CD4-positive, alpha-beta T cell treated with Interleukin-17A for 4 hours (primary cell): Measurements from ENCODE around the gene NUDT16L1.
A peak's percentile ranks its signal among the peaks of the same experiment; 100 is the strongest.

Experiments used
- DNase-seq: peaks from one replicate; pipeline ENCODE4 v3.0.0-alpha.2; 2020; ENCODE audit warnings: mixed read lengths

Gene NUDT16L1

GRCh38 chr16:4664538-4665418 is 28.6 kb upstream of the NUDT16L1 start:
- DNase-seq: peak; percentile 82

DNA sequence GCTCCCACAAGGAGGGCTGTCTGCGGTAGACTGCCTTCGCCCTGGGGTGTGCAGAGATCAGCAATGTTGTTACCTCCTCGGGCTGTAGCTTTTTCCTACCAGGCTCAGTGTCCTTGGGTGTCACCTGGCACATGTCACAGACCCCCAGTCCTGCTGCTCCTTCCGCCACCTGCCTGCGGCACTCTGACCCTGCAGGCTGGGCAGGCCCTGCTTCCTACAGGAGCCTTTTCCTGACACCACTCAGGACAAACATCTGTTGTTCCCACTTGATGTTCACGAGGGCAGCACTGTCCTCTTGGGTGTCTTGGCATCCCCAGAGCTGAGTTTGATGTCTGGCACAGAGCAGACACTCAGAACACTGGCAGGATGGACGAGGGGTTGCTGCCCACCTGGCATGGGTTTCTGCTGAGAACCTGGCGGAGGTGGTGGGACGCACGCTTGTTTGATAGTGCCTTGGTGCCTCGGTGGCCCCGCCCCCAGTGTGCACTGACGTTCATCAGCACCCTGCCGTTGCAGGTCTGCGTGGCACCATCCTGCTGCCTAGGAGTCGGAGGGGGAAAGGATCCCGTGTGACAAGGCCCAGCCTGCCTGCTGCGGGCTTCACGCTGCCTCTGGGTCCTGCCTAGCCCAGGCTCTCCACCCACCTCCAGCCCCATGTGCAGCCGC is 26.7 kb upstream of the NUDT16L1 start:
- DNase-seq: no peak

DNA sequence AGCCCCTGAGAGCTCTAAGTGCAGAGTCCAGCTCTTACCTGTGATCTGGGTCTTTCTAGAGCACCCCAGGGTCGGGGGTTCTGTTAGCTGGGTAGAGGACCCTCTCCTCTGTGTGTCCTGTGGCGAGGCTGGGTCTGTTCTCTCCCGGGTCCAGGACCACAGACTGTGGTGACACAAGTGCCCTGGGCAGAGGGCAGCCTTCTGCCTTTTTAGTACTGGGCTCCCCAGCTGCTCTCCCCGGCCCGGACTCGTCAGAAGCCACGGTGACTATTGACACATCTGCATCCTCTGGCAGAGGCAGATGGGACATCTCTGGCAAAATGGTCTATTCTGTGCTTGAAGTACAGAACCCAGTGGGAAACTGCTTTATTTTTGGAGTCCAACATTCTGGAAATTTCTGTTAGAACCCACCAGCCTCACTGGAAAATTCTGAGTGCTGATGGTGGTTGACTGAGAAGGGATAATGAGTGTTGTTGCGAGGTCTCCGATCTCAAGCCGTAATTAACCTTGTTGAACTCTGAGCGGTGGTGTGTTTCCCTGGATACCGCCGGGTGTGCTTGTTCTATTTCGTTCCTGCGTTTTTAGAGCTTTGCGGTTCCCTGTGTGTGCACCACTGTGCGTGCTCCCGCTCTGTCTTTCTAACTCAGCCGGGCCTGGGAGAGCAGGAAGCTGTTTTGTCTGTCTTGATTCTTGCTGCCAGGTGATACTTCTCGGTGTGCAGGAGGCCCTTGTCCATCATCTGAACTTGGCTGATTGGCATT is 26.0 kb upstream of the NUDT16L1 start:
- no peak for DNase-seq

DNA sequence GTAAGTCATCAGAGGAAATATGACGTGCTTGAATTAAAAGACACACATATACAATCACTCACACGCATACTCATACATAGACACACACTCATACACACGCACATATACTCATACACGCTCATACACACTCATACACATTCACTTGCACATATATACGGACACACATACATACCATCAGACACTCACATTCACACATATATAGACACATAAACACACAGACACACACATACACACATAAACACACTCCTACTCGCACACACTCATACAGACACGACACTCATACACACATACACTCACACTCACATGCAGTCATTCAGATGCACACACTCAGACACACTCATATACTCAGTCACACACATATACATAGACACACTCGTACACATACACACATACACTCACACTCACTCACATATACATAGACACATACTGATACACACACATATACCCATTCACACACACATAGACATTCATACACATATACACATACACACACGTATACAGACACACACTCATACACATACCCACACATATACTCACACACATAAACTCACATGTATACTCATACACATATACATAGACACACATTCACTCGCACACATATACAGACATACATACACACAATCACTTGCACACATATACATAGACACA is 24.9 kb upstream of the NUDT16L1 start:
- DNase-seq: no peak

DNA sequence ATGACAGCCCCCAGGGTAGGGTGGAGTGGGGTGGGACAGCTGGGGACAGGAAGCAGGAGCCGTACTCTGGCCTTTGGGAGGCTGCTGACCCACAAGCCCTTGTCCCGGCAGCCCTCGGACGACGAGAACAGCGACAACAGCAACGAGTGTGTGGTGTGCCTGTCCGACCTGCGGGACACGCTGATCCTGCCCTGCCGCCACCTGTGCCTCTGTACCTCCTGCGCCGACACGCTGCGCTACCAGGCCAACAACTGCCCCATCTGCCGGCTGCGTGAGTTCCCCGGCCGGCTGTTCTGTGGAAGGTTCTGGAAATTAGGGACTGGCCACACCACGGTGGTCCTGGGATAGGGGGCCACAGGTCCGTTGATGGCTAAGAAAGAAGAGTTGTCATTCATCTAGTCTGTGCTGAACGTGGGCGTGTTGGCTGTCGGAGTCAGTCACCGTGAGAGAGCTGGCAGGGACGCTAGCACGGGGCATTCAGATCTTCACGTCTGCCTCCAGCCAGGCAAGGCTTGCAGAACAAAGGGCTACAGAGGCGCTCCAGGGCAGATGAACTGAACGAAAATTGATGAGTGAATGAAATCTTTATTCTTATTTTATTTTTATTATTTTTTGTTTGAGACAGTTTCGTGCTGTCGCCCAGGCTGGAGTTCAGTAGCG is 19.8 kb upstream of the NUDT16L1 start:
- DNase-seq: no peak

GRCh38 chr16:4674926-4675530 is 18.3 kb upstream of the NUDT16L1 start:
- no peak for DNase-seq

DNA sequence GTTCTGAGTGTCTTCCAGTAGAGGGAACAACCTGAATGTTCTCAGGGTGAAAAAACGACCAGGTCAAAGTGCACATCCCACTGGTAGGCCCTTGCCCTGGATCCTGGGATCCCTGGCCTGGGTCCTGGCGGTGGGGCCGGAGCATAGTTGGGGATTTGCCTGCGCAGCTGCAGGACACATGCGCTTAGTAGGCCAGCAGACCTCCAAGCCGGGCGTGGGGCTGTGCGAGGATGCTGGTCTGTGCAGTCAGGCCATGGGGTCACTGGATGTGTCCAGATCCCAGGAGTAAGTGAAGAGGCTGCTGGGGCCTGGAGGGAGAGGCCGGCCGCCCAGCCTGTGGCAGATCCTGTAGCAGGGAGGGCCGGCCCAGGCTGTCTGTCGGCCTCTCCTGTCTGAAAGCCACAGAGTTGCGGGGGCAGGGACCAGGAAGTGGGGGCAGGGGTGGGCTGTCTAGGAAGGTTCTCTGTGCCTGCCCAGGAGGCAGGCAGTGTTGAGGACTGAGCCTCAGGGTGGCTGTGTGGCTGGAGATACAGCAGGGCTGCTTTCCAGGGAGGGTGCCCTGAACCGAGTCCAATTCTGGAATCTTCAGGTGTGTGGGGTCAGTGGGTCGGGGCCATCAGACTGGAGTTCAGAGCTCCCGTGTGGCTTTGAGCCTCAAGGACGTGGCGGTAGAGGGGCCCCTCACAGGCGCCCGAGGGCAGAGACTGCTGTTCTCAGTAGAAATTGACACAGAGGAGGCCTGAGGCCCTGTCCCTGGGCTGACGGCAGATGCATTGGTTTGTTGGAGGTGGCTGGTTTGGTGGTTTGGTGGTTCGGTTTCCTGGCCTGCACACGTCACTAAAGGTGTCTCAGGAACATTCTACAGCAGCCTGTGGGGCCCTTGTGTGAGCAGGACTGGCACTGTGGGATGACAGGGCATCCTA is 17.2 kb upstream of the NUDT16L1 start:
- peak; percentile 80 for DNase-seq

- DNase-seq: no peak
Observed at GRCh38 chr16:4676831-4677230, 16.5 kb upstream of the NUDT16L1 start.

DNA sequence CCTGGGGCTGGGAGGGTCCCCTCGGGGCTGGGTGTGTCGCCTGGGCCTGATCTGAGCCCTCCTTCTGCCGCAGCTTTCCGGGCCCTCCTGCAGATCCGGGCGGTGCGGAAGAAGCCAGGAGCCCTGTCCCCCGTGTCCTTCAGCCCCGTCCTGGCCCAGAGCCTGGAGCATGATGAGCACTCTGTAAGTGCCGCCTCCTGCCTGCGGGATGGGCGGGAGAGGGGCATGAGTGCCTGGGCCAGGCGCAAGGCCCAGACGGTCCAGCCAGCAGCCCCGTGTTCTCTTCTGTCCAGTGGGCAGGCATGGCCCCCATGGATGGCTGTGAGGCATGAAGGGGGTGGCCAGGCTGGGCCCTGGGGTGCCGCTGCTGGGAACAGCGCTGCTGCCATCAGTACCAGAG is 16.0 kb upstream of the NUDT16L1 start:
- DNase-seq: no peak

GRCh38 chr16:4677994-4678393 is 15.4 kb upstream of the NUDT16L1 start:
- DNase-seq: no peak

GRCh38 chr16:4678596-4678995 is 14.8 kb upstream of the NUDT16L1 start:
- DNase-seq: no peak

- no peak for DNase-seq
Observed at GRCh38 chr16:4679156-4679849, 14.1 kb upstream of the NUDT16L1 start.

- DNase-seq: no peak
Observed at GRCh38 chr16:4679850-4680636, 13.3 kb upstream of the NUDT16L1 start.

- no peak for DNase-seq
Observed at GRCh38 chr16:4680673-4681470, 12.5 kb upstream of the NUDT16L1 start.

- DNase-seq: no peak
Observed at GRCh38 chr16:4681471-4682083, 11.8 kb upstream of the NUDT16L1 start.

- DNase-seq: no peak
Observed at GRCh38 chr16:4682084-4682591, 11.2 kb upstream of the NUDT16L1 start.

DNA sequence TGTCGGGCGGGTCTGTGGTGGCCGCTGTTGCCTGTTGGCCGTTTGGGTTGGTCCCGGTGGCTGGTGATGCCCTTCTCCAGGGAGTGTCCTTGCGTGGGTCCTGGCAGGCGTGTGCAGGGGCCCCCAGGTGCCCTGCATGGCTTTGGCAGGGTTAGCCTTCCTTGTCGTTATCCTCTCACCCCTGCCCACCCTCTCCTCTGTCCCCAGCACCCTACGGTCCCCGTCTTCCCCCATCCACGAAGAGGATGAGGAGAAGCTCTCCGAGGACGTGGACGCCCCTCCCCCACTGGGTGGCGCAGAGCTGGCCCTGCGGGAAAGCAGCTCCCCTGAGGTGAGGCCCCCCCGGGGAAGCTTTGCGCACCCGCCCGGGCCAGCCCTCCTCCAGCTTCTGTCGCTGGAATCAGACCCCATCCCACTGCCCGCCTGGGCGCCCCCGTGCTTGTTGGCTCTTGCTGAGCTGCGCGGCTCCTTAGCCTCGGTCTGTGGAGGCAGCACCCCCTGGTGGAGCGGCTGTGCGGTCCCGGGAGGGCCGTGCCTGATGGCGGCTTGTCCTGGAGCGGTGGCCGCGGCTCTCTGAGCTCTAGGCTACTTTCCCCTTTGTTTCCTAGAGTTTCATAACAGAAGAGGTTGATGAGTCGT is 10.6 kb upstream of the NUDT16L1 start:
- DNase-seq: peak; percentile 50
